Activated CD8-positive, alpha-beta memory T cell treated with anti-CD3 and anti-CD28 coated beads for 36 hours (primary cell): ENCODE measurements around the gene MVB12B. TPM values are rescaled to one million over a fixed set of nuclear protein-coding genes. Genes with fewer than 3 reads are reported as not detected.

Experiments used
- CTCF ChIA-PET: fragments of 350-600 bp; sonication (Branson Sonifier 250); formaldehyde crosslinking; loops from one replicate; lab custom pipeline; 2021; ENCODE audit warnings: antibody characterized with exemption; lab: Charles Lee
- POLR2A ChIA-PET: fragments of 350-600 bp; sonication (Branson Sonifier 250); formaldehyde crosslinking; loops from one replicate; lab custom pipeline; 2021; ENCODE audit warnings: antibody characterized with exemption; lab: Charles Lee
- total RNA-seq, 2 experiments: library from RNA; stranded (reverse); gene quantifications; one replicate each; pipeline ENCODE4 v1.2.3, GENCODE V29; 2021

Gene MVB12B
- total RNA-seq, 2 experiments from 2014 or later, result 7.5 to 7.8 TPM

GRCh38 chr9:126301196-126301595 lies 25.4 kb upstream of the MVB12B start:
- ChIA-PET CTCF (interaction anchor here (1.0 to 6.3 kb wide), 3 partner anchors 98 to 191 kb away, joined by 3 to 27 read pairs (median 4); no protein-coding TSS in a partner anchor), POLR2A (no interaction called here)

GRCh38 chr9:126301985-126302603 lies 24.5 kb upstream of the MVB12B start:
- POLR2A ChIA-PET, result no interaction called here
- CTCF ChIA-PET, result interaction anchor here (0.9 to 6.3 kb wide), 4 partner anchors 10 to 189 kb away, joined by 3 to 27 read pairs (median 3); no protein-coding TSS in a partner anchor

GRCh38 chr9:126302730-126303129 lies 23.9 kb upstream of the MVB12B start:
- ChIA-PET POLR2A (no interaction called here), CTCF (interaction anchor here (1.0 to 6.3 kb wide), 2 partner anchors 96 to 99 kb away, joined by 3 to 27 read pairs; no protein-coding TSS in a partner anchor)

GRCh38 chr9:126303488-126303887 lies 23.1 kb upstream of the MVB12B start:
- CTCF ChIA-PET, result interaction anchor here (6.3 kb wide), 1 partner anchor 95 kb away, joined by 27 read pairs; no protein-coding TSS in a partner anchor
- POLR2A ChIA-PET, result no interaction called here

- ChIA-PET POLR2A (no interaction called here), CTCF (interaction anchor here (6.3 kb wide), 1 partner anchor 94 kb away, joined by 27 read pairs; no protein-coding TSS in a partner anchor)
Observed at GRCh38 chr9:126304207-126304970, 22.2 kb upstream of the MVB12B start.

GRCh38 chr9:126304971-126305320 lies 21.7 kb upstream of the MVB12B start:
- ChIA-PET CTCF (interaction anchor here (6.3 kb wide), 1 partner anchor 94 kb away, joined by 27 read pairs; no protein-coding TSS in a partner anchor), POLR2A (no interaction called here)

- ChIA-PET CTCF (no interaction called here), POLR2A (no interaction called here)
Observed at GRCh38 chr9:126306071-126306647, 20.5 kb upstream of the MVB12B start.

- POLR2A ChIA-PET, result no interaction called here
- CTCF ChIA-PET, result interaction anchor here (1.3 kb wide), 1 partner anchor 13 kb away, joined by 3 read pairs; no protein-coding TSS in a partner anchor
Observed at GRCh38 chr9:126307322-126308061, 19.1 kb upstream of the MVB12B start.

- ChIA-PET POLR2A (no interaction called here), CTCF (no interaction called here)
Observed at GRCh38 chr9:126309427-126310189, 17.0 kb upstream of the MVB12B start.

- CTCF ChIA-PET, result no interaction called here
- POLR2A ChIA-PET, result no interaction called here
Observed at GRCh38 chr9:126312584-126313551, 13.8 kb upstream of the MVB12B start.

GRCh38 chr9:126316085-126316655 lies 10.5 kb upstream of the MVB12B start:
- ChIA-PET POLR2A (no interaction called here), CTCF (interaction anchor here (0.5 to 1.2 kb wide), 5 partner anchors 26 to 1875 kb away, joined by 3 to 7 read pairs (median 4); no protein-coding TSS in a partner anchor)

- ChIA-PET CTCF (interaction anchor here (0.7 to 1.9 kb wide), 5 partner anchors 11 to 171 kb away, joined by 3 to 5 read pairs (median 3); no protein-coding TSS in a partner anchor), POLR2A (no interaction called here)
Observed at GRCh38 chr9:126317513-126317912, 9.1 kb upstream of the MVB12B start.

- ChIA-PET POLR2A (no interaction called here), CTCF (interaction anchor here (1.4 to 1.9 kb wide), 2 partner anchors 10 to 80 kb away, joined by 3 to 5 read pairs; no protein-coding TSS in a partner anchor)
Observed at GRCh38 chr9:126318858-126319257, 7.8 kb upstream of the MVB12B start.

GRCh38 chr9:126319671-126320070 lies 7.0 kb upstream of the MVB12B start:
- CTCF ChIA-PET, result interaction anchor here (1.1 kb wide), 1 partner anchor 79 kb away, joined by 4 read pairs; no protein-coding TSS in a partner anchor
- POLR2A ChIA-PET, result no interaction called here

- POLR2A ChIA-PET, result no interaction called here
- CTCF ChIA-PET, result interaction anchor here (0.9 to 1.1 kb wide), 2 partner anchors 13 to 78 kb away, joined by 3 to 4 read pairs; no protein-coding TSS in a partner anchor
Observed at GRCh38 chr9:126320158-126320922, 6.3 kb upstream of the MVB12B start.

GRCh38 chr9:126321742-126322141 lies 4.9 kb upstream of the MVB12B start:
- ChIA-PET POLR2A (interaction anchor here (0.5 kb wide), 1 partner anchor 199 kb away, joined by 6 read pairs; no protein-coding TSS in a partner anchor), CTCF (interaction anchor here (1.9 kb wide), 1 partner anchor 77 kb away, joined by 4 read pairs; no protein-coding TSS in a partner anchor)
